ENCODE measurements around the gene HDAC4.

DNA sequence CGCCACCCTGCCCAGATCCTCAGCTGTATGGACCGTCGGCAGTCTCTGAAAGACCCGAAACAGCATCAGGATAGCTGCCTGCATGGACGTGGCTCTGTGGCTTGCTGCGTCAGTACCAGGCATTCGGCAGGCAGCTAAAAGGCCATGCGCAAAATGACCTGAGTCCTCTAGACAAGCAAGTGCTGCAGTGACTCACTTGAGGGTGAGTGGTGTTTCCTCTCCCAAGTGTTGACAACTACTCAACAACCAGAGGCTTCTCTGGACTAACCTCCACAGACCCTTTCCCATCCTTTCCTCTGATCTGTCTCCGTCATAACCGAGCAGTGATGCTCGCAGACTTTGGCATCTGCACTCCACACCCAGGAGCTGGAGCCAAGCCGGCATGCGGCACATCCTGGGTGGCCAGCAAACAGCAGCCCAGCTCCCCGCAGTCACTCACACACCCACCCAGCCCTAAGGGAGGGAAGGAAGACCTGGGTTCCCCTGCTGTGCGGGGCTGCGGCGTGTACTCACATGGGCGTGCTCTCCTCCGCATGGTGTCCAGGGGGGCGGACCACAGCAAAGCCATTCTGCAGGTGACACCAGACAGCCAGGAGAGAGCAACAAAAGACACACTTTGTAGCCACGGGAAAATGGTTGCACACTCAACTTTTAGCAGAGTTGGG, 313.6 kb downstream of the HDAC4 start:
- TF ChIP-seq CTCF (IDR thresholded peaks at IDR 0.05) (no peak), EZH2 (IDR thresholded peaks at IDR 0.05; ENCODE audit: borderline replicate concordance, insufficient read depth, low read depth, low read length, poor library complexity, severe bottlenecking) (no peak)
